RWPE2 (cell line): ENCODE results near the gene XPR1.

ENCODE experiments used
- ATAC-seq: fragments of 200-7000 bp; cut with Tn5 transposase; 3 replicates; pipeline ENCODE4 v1.9.1; 2021; ENCODE audit warnings: low read depth
- DNase-seq: peaks from one replicate; pipeline ENCODE4 v3.0.0-alpha.2; 2020; ENCODE audit warnings: low spot score
- H3K27ac ChIP-seq: fragments of 450-650 bp; 2 replicates; pipeline ENCODE4 v1.5.1; 2017; ENCODE audit warnings: mild to moderate bottlenecking; ENCODE audit not compliant: poor library complexity, severe bottlenecking
- H3K27me3 ChIP-seq: fragments of 250-450 bp; sonication (Bioruptor Pico); 2 replicates; pipeline ENCODE4 v1.5.1; 2021; ENCODE audit warnings: mild to moderate bottlenecking, moderate library complexity; ENCODE audit not compliant: insufficient read depth, poor library complexity, severe bottlenecking
- H3K36me3 ChIP-seq: fragments of 250-450 bp; sonication (Bioruptor Pico); 2 replicates; pipeline ENCODE4 v1.5.1; 2020; ENCODE audit warnings: low read depth, mild to moderate bottlenecking, moderate library complexity
- H3K4me1 ChIP-seq: fragments of 250-450 bp; sonication (Bioruptor Pico); 2 replicates; pipeline ENCODE4 v1.5.1; 2021; ENCODE audit warnings: mild to moderate bottlenecking, moderate library complexity; ENCODE audit not compliant: insufficient read depth, poor library complexity, severe bottlenecking
- H3K4me3 ChIP-seq: fragments of 250-450 bp; sonication (Bioruptor Pico); 2 replicates; pipeline ENCODE4 v1.5.1; 2021; ENCODE audit warnings: mild to moderate bottlenecking, moderate library complexity; ENCODE audit not compliant: severe bottlenecking
- H3K9me3 ChIP-seq: fragments of 250-450 bp; sonication (Bioruptor Pico); 2 replicates; pipeline ENCODE4 v1.5.1; 2021; ENCODE audit warnings: mild to moderate bottlenecking, moderate library complexity; ENCODE audit not compliant: severe bottlenecking
- TF ChIP-seq, protein P1 (sequence below): fragments of 450-650 bp; IDR thresholded peaks from one replicate; pipeline ENCODE4 v1.5.1; 2017; ENCODE audit warnings: mild to moderate bottlenecking, moderate library complexity; ENCODE audit not compliant: poor library complexity, severe bottlenecking

The XPR1 gene

DNA sequence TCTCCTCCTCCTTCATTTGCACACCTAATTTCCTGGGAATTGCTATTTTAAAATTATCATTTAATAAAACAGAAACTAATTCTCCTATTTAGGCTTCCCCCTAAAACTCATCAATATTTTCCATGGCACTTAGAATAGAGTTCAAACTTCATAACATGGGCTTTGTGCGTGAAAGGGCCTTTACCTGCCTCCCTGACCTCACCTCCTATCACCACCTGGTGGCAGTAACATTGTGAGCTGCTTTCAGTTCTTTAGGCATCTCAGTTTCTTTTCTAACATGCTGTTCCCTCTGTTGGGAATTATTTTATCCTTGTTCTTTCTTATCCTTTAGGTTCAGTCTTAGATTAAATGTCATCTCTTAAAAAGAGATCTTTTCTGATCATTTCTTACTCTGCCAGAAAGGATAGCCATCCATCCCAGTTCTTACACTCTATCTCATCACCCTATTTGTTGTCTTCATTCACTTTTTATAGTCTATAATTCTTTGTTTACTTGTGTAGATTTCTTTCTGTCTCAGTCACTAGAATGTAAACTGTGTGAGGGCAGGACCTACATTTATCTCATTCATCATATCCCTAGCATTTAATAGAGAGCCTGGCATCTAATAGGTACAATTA is 147.1 kb downstream of the XPR1 start:
- TF ChIP-seq, protein P1, sequence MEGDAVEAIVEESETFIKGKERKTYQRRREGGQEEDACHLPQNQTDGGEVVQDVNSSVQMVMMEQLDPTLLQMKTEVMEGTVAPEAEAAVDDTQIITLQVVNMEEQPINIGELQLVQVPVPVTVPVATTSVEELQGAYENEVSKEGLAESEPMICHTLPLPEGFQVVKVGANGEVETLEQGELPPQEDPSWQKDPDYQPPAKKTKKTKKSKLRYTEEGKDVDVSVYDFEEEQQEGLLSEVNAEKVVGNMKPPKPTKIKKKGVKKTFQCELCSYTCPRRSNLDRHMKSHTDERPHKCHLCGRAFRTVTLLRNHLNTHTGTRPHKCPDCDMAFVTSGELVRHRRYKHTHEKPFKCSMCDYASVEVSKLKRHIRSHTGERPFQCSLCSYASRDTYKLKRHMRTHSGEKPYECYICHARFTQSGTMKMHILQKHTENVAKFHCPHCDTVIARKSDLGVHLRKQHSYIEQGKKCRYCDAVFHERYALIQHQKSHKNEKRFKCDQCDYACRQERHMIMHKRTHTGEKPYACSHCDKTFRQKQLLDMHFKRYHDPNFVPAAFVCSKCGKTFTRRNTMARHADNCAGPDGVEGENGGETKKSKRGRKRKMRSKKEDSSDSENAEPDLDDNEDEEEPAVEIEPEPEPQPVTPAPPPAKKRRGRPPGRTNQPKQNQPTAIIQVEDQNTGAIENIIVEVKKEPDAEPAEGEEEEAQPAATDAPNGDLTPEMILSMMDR: peak; percentile 75
- no peak for DNase-seq
- no peaks in the 10 kb centered on the region for H3K27me3 ChIP-seq
- peaks cover under 1% of the 10 kb centered on the region for H3K4me1 ChIP-seq
- no peaks in the 10 kb centered on the region for H3K9me3 ChIP-seq
- peak; percentile 53; the same call in 1 of the 3 replicates for ATAC-seq
- H3K4me3 ChIP-seq: no peak overlapping the region
- H3K36me3 ChIP-seq: no peaks in the 10 kb centered on the region
- H3K27ac ChIP-seq: no peak overlapping the region

DNA sequence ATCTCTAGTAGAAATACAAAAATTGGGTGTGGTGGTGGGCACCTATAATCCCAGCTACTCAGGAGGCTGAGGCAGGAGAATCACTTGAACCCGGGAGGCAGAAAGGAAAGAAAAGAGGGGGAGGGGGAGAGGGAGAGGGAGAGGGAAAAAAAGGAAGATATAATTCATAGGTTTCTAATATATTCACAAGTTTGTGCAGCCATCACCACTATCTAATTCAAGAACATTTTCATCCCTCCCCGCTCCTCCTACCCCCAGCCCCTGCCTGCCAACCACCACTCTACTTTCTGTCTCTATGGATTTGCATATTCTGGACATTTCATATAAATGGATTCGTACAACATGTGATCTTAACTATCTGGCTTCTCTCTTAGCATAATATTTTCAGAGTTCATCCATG is 147.8 kb downstream of the XPR1 start:
- Histone ChIP-seq H3K36me3 (no peaks in the 10 kb centered on the region), H3K27me3 (no peaks in the 10 kb centered on the region), H3K9me3 (no peaks in the 10 kb centered on the region), H3K4me3 (no peak overlapping the region), H3K27ac (no peak overlapping the region), H3K4me1 (no peaks in the 10 kb centered on the region)
- TF ChIP-seq, protein P1: no peak
- no peak for ATAC-seq
- DNase-seq: no peak

DNA sequence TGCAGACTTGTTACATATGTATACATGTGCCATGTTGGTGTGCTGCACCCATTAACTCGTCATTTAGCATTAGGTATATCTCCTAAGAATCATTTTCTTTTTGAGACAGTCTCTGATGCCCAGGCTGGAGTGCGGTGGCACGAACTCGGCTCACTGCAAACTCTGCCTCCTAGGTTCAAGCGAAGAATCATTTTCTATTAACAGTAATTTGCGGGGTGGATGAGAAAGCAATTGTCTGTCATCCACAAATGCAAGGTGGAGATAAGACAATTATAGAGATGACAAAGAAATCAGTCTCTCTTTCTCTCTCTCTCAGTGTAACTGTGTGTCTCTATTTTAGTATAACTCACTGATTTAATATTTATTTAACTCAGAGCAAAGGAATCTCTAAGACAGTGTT is 149.9 kb downstream of the XPR1 start:
- no peak for ATAC-seq
- H3K36me3 ChIP-seq: no peaks in the 10 kb centered on the region
- no peaks in the 10 kb centered on the region for H3K9me3 ChIP-seq
- H3K27ac ChIP-seq: no peak overlapping the region
- TF ChIP-seq, protein P1: no peak
- H3K27me3 ChIP-seq: no peaks in the 10 kb centered on the region
- H3K4me1 ChIP-seq: no peaks in the 10 kb centered on the region
- no peak for DNase-seq
- H3K4me3 ChIP-seq: no peak overlapping the region

DNA sequence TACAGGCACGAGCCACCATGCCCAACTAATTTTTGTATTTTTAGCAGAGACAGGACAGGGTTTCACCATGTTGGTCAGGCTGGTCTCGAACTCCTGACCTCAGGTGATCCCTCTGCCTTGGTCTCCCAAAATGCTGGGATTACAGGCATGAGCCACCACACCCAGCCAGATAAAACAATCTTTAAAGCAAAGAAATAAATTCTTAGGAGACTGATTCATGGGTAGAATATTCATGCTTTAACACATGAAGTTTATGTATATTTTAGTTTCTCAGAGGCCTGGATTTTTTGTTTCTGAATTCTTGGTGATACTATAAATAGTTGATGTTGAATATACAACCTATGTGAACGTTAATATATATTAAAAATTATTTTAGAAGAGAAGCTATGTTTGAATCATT is 153.5 kb downstream of the XPR1 start:
- ATAC-seq (no peak), DNase-seq (no peak)
- H3K4me3 ChIP-seq: no peak overlapping the region
- no peaks in the 10 kb centered on the region for H3K4me1 ChIP-seq
- no peaks in the 10 kb centered on the region for H3K27me3 ChIP-seq
- TF ChIP-seq, protein P1: no peak
- H3K36me3 ChIP-seq: no peaks in the 10 kb centered on the region
- H3K27ac ChIP-seq: no peak overlapping the region
- H3K9me3 ChIP-seq: no peaks in the 10 kb centered on the region

DNA sequence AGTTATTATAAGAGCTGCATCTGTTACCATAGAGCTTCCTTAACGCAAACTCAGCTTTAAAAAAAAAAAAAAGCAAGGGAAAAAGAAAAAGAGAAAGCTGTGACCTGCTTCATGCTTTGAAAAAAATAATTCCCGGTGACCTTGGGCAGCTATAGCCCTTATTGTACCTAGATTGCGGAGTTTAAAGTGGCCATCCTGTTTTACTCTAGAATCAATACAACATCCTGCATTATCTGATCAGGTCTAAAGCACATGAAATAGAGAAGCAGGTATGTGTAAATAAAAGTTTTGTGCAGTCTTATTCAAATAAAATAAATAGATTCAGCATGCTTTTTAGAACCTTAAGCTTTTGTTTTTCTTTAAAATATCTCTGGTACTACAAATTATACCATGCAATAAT is 154.1 kb downstream of the XPR1 start:
- Histone ChIP-seq H3K9me3 (no peaks in the 10 kb centered on the region), H3K27ac (no peak overlapping the region), H3K27me3 (no peaks in the 10 kb centered on the region), H3K36me3 (no peaks in the 10 kb centered on the region), H3K4me3 (no peak overlapping the region), H3K4me1 (no peaks in the 10 kb centered on the region)
- DNase-seq (no peak), ATAC-seq (no peak)
- TF ChIP-seq, protein P1: no peak
